Measurements from ENCODE around the gene PTPRG.

The PTPRG gene

GRCh38 chr3:62142331-62143085 is 581.1 kb downstream of the PTPRG start:
- no peak for DNase-seq

GRCh38 chr3:62143843-62144450 is 582.6 kb downstream of the PTPRG start:
- DNase-seq = peak in 1 of 2 experiments; percentile 39

DNA sequence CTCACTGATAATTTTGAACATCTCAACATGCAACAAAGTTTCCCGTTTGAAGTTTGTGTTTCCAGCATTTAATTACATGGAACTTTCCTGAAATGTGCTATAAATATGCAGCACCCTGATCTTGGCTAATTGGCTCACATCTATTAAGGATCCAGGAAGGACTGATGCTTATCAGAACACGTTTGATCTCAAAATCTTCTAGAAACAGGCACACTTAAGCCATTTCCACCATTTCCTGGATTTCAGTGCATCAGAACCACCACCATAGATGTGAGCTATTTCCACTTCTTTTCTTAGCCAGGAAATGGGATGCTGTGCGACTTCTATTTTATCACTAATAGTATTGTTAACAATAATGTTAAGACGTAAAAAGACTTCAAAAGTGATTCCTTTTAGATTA is 583.1 kb downstream of the PTPRG start:
- no peak for DNase-seq

DNA sequence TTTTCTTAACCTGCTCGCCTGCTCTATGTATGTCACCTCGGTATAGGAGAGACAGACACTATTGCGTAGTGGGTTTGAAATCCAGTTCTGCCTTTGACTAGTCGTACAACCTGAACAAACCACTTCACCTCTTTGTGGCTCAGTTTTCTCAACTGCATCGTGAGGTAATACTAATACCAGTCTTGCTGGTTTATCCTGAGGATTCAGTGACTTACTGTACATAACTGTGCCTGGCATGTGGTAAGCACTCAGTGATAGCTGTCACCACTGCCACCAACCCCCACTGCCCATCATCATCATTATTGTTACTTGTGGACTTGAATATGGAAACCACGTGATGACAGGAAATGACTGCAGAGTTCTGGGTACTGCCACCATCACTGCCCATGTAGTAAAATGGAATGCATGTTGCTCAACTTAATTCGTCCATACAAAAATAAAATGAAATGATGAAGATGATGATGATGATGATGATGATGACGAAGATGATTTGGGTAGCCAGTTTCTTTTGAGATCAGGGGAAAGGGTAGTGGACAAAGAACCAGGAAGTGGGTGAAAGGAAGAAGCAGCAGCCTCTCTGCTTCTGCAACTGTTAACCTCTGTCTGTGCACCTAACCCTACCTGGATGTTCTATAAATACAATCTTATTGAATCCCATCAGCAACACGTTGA is 583.9 kb downstream of the PTPRG start:
- DNase-seq = no peak

DNA sequence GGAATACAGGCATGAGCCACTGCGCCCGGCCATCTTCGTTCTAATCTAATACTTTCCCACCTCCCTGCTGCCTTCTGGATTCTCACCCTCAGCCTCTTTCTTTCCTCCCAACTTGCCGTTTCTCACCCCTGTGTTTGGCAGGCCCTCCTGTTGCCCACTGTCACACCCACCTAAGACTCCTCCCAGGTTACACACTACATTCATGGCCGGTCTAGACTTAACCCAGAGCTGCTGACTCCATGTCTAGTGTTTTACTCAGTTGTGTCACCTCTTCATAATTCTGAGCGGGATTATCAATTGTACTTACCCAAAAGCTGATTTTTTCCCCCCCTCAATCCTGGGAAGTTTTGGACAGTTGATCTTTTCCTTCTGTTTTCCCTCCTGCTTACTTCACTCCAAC is 588.2 kb downstream of the PTPRG start:
- DNase-seq = no peak

DNA sequence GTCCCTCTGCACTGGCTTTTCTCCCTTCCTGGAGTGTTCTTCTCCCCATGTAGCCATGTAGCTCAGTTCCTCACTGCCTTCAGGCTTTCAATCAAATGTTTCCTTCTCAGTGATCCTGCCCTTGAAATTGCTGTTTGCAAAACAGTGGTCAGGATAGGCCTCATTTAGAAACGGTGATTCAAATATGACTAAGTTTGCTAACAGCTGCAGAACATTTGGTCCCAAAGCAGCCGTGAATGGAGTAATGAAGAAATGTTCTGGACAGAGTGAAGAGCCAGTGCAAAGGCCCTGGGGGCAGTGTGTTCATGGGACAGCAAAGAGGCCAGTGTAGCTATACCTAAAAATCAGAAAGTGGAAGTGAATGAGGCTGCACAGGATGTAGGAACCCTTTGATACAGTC is 588.6 kb downstream of the PTPRG start:
- DNase-seq = no peak

GRCh38 chr3:62151591-62151990 is 590.2 kb downstream of the PTPRG start:
- no peak for DNase-seq

DNA sequence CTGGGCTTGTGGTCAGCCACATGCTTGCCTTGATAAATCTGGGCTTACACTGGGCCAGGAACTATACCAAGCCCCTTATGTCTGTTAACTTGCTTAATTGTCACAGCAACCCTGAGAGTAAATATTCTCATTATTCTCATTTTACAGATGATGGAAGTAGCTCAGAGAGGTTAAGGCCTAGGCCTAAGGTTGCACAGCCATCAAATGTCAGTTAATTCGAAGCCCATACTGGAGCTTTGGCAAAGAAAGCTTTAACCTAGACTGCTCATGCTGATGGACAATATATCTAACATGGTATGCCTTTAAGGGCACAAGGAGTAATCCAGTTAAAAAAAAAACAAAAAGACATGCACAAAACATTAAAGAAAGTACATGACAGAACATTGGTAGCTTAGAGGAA is 591.9 kb downstream of the PTPRG start:
- no peak for DNase-seq

DNA sequence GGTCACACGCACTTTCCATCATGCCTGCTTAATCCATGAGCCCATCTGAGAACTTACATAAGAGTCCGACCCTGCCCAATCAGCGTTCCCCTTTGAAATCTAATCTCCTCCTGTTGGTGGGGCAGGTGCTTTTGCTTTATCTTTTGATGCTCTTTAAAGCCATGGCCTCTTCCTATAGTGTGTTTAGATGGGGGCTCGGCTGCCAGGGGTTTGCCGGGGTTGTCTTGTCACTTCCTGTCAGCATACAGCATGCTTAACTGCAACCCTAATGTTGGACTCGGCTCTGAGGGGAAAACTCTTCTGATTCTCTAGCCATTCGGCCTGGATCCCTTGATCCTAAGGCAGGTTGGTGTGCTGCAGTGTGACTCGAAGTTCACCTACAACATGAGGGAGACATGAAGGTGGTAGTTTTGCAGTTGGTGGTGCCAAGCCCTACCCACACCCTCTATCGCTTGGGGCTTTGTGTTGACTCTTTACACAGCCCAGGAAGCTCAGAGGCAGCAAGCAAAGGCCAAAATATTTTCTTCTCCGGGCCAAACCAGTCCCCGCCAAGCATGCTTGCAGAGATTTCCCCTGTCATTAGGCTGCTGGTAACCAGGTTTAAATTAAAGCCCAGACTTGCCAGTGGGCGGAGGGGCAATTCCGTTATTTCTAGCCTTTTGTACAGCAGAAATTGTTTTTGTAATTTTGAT is 593.2 kb downstream of the PTPRG start:
- DNase-seq = no peak

DNA sequence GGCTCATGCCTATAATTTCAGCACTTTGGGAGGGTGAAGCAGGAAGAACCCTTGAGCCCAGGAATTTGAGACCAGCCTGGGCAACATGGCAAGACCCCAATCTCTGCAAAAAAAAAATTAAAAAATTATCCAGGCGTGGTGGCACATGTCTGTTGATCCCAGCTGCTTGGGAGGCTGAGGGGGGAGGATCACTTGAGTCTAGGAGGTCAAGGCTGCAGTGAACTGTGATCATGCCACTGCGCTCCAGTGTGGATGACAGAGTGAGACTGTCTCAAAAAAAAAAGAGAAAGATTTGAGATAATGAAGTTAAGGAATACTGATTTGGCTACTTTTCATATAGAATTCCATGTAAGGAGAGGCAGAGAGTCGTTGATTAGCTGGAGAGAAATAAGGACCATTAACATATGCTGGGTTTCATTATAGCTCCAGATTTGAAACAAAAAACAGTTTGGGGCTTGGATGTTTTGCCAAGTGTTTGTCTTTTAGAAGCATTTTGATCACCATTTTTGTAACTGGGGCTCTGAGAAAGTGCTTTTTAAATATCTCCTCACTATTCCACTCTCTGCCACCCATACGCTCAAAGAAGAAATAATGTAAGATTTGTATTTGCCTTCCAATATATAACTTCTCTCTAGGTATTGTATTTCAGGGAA is 597.8 kb downstream of the PTPRG start:
- no peak for DNase-seq

- no peak for DNase-seq
Measured at GRCh38 chr3:62159709-62160092, 598.3 kb downstream of the PTPRG start.

DNA sequence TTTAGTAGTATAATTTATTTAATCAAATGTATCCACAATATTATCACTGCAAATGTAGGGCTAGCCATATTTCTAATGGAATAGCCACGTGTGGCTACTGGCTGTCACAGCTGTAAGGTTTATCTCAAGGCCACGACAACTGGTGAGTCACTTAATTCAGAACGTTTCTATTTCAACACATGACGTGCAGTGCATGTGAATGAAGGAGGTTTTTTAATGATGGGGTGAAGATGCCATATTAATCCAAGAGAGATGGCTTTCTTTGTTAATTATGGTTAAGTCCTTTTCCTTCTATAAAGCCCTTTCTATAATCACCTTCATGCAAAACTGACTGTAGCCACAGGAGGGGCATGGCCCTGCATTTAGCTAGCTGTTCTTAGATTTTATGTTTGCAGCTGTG is 600.0 kb downstream of the PTPRG start:
- DNase-seq = no peak

DNA sequence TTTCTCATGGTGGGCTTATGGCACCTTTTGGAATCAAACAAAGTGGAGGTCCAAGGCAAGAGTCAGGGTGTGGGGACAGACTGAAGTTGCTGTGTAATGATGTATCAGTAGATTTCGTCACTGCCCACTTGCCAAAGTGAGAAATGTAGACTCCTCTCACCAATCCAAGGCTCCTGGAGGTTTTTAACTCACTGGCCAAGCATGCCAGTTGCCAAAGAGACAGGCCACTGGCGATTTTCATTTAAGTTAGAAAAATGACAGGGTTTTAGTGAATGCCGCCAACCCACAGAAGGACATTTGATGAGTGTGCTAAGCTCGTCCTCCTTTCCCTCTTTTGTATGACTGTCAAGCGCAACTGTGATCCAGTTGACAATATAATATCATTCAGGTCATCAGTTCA is 602.8 kb downstream of the PTPRG start:
- no peak for DNase-seq

DNA sequence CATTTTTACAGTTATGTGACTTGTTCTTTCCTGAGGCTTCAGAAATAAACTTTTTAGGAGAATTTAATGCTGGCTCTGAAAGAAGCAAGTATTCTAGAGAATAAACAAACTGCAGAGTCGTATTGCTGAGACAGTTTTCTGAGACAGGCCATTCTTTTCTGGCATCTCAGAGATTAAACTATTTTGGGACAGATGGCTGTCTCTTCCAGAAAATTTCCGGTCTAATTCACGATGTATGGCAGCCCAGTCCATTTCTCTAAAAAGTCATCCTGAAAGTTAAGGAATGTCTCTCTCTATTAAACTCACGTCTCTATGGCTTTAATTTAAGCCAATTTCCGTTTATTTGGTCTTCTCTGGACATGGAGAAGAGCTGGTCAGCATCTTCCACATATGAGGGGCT is 603.4 kb downstream of the PTPRG start:
- DNase-seq = no peak

- no peak for DNase-seq
Measured at GRCh38 chr3:62167566-62168262, 606.3 kb downstream of the PTPRG start.

GRCh38 chr3:62168356-62168755 is 607.0 kb downstream of the PTPRG start:
- no peak for DNase-seq

DNA sequence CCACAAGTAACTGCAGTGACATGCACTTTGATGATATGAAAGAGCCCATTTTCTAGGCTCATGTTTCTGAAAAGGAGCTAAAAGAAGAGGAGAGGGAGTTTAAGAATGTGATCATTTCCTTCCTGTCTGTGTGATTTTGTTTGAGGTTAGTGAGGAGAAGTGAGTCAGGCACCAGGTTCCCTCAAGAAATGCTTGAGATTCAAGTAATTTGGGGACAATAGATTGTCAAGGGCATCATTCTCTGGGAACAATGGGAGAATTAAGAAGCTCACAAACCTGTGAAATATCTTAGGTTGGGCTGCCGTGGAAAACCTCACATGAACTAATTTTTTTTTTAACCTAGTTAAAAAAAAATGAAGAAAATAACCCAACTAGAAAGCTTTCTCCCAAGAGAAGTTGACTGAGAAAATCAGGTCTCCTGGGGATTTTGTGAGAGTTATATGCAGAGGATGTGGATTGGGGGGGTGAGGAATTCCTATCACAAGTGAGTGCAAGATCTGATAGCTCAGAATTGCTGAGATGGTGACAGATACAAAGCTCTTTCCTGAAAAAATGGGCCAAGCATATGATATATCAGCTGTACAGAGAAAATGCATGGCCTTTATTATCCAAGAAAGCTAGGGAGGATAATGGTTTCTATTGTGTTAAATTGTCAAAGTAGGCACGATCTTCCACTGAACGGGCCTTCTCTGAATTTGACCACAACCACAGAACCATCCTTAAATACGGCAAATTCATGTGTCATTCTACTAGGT is 608.7 kb downstream of the PTPRG start:
- no peak for DNase-seq

DNA sequence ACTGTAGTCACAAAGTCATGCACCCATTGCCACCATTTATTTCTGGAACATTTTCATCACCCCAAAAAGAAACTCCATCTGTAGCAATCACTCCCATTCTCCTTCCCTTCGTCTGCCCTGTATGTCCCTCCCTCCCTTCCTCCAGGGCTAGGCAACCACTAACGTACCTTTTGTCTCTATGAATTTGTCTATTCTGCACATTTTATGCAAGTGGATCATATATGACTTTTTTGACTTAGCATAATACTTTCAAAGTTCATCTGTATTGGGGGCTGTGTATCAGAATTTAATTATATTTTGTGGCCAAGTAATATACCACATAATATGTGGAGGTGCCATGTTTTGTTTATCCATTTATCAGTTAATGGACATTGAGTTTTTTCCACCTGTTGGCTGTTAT is 610.4 kb downstream of the PTPRG start:
- no peak for DNase-seq

- no peak for DNase-seq
Measured at GRCh38 chr3:62172199-62172598, 610.8 kb downstream of the PTPRG start.

DNA sequence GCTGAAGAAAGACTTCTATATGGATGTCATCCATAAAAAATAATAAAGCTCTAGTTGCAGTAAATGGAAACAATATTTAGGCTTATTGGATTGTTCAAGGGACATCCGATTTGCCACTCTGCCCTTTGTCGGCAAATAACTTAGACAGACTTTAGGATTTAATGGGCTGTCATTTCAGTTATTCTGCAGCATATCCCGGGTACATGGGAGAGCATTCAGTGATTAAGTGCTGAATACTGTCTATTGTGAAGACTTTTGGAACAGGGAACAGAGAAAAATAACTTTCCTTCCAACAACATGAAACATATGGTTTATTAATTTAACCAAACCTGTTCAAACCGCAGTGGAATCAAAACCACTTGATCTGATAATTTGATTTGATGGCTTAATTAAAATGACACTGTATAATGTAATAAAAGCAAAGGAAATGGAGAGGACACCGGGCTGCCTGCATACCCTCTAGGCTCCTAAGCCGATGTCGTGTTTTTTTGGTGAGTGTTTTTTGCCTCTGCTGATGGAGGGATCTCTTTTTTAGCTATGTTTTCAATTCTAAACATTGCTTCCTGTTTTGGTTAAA is 612.7 kb downstream of the PTPRG start:
- no peak for DNase-seq

DNA sequence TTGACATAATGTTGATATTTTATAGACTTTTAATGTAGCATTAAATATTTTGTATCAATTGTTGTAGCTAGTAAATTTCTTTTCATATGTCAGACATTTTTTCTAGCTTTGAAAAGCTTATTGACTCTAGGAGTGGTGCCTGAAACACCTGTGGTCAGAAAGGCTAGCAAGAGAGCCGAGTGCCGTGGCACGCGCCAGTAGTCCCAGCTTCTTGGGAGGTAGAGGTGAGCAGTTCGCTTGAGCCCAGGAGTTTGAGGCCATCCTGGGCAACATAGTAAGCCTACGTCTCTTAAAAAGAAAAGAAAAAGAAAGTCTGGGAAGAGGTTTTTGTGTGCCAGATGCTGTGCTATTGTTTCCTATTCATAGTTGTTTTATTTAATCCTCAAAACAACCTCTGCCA is 613.8 kb downstream of the PTPRG start:
- DNase-seq = no peak
